Measurements from ENCODE around the gene SYT3. TPM values are rescaled to one million over a fixed set of nuclear protein-coding genes. Genes with fewer than 3 reads are reported as not detected.

The SYT3 gene
- total RNA-seq, 6 experiments from 2014 or later = not detected

- no peaks in the 10 kb centered on the region for H3K4me1 Mint-ChIP-seq (ENCODE audit: low read depth)
- DNase-seq = no peak
- no peak overlapping the region for H3K27ac Mint-ChIP-seq
- H3K4me3 Mint-ChIP-seq = no peak overlapping the region
- H3K9me3 Mint-ChIP-seq = no peaks in the 10 kb centered on the region; the same call in 1 of the 2 replicates
- no peaks in the 10 kb centered on the region for H3K36me3 Mint-ChIP-seq (ENCODE audit: low read depth)
- no peak for TF ChIP-seq CTCF (IDR thresholded peaks at IDR 0.05)
- peaks cover 4% of the 10 kb centered on the region for H3K27me3 Mint-ChIP-seq (ENCODE audit: insufficient read depth)
Observed at GRCh38 chr19:50647879-50648615, 8.4 kb upstream of the SYT3 start.

GRCh38 chr19:50646074-50646807 is 6.6 kb upstream of the SYT3 start:
- H3K36me3 Mint-ChIP-seq (ENCODE audit: low read depth) = no peaks in the 10 kb centered on the region
- no peak overlapping the region for H3K27ac Mint-ChIP-seq
- H3K9me3 Mint-ChIP-seq = no peaks in the 10 kb centered on the region; the same call in 1 of the 2 replicates
- no peak for TF ChIP-seq CTCF (IDR thresholded peaks at IDR 0.05)
- peaks cover 3% of the 10 kb centered on the region for H3K27me3 Mint-ChIP-seq (ENCODE audit: insufficient read depth)
- DNase-seq = peak; percentile 76
- H3K4me3 Mint-ChIP-seq = no peak overlapping the region
- H3K4me1 Mint-ChIP-seq (ENCODE audit: low read depth) = no peaks in the 10 kb centered on the region

GRCh38 chr19:50645107-50645506 is 5.4 kb upstream of the SYT3 start:
- no peaks in the 10 kb centered on the region; the same call in 1 of the 2 replicates for H3K9me3 Mint-ChIP-seq
- H3K27ac Mint-ChIP-seq = no peak overlapping the region
- H3K36me3 Mint-ChIP-seq (ENCODE audit: low read depth) = no peaks in the 10 kb centered on the region
- no peak for TF ChIP-seq CTCF (IDR thresholded peaks at IDR 0.05)
- no peak for DNase-seq
- H3K4me1 Mint-ChIP-seq (ENCODE audit: low read depth) = no peaks in the 10 kb centered on the region
- H3K4me3 Mint-ChIP-seq = no peak overlapping the region
- H3K27me3 Mint-ChIP-seq (ENCODE audit: insufficient read depth) = peaks cover 3% of the 10 kb centered on the region

- peaks cover 3% of the 10 kb centered on the region; the same call in 1 of the 2 replicates for H3K27me3 Mint-ChIP-seq (ENCODE audit: insufficient read depth)
- no peaks in the 10 kb centered on the region for H3K9me3 Mint-ChIP-seq
- DNase-seq = no peak
- no peak overlapping the region for H3K4me3 Mint-ChIP-seq
- no peaks in the 10 kb centered on the region for H3K4me1 Mint-ChIP-seq (ENCODE audit: low read depth)
- no peak for TF ChIP-seq CTCF (IDR thresholded peaks at IDR 0.05)
- no peak overlapping the region for H3K27ac Mint-ChIP-seq
- H3K36me3 Mint-ChIP-seq (ENCODE audit: low read depth) = no peaks in the 10 kb centered on the region
Observed at GRCh38 chr19:50644315-50644915, 4.7 kb upstream of the SYT3 start.

GRCh38 chr19:50640368-50640767 is 687 bp upstream of the SYT3 start:
- H3K4me3 Mint-ChIP-seq = no peak overlapping the region
- H3K36me3 Mint-ChIP-seq (ENCODE audit: low read depth) = no peaks in the 10 kb centered on the region
- no peak overlapping the region for H3K27ac Mint-ChIP-seq
- H3K27me3 Mint-ChIP-seq (ENCODE audit: insufficient read depth) = peaks cover 33% of the 10 kb centered on the region
- no peak for DNase-seq
- H3K4me1 Mint-ChIP-seq (ENCODE audit: low read depth) = no peaks in the 10 kb centered on the region
- TF ChIP-seq CTCF (IDR thresholded peaks at IDR 0.05) = no peak
- peaks cover 3% of the 10 kb centered on the region for H3K9me3 Mint-ChIP-seq
